ENCODE results near the gene MACROD2.

MACROD2 gene

DNA sequence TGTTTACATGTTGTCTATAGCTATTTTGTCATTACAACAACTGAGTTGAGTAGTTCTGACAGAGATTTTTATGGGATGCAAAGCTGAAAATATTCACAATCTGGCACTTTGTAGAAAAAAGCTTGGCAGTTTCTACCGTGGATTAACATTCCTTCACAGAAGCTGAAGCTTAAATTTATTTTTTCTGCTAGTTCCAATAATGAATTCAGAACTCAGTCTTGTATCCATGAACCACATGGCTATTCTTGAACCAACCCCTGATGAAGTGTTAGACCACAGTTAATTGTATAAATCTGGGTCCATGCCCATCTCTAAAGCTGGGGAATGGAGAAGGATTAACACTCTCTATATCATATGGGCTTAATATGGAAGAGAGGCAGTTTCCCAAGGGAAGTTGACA, 1085.9 kb downstream of the MACROD2 start:
- in situ Hi-C loops (cut with MboI; ENCODE audit: low sequenced_read_pairs, unreplicated experiment), result no loop called here
- no peak for DNase-seq (ENCODE audit: low spot score)
- TF ChIP-seq, protein P1, sequence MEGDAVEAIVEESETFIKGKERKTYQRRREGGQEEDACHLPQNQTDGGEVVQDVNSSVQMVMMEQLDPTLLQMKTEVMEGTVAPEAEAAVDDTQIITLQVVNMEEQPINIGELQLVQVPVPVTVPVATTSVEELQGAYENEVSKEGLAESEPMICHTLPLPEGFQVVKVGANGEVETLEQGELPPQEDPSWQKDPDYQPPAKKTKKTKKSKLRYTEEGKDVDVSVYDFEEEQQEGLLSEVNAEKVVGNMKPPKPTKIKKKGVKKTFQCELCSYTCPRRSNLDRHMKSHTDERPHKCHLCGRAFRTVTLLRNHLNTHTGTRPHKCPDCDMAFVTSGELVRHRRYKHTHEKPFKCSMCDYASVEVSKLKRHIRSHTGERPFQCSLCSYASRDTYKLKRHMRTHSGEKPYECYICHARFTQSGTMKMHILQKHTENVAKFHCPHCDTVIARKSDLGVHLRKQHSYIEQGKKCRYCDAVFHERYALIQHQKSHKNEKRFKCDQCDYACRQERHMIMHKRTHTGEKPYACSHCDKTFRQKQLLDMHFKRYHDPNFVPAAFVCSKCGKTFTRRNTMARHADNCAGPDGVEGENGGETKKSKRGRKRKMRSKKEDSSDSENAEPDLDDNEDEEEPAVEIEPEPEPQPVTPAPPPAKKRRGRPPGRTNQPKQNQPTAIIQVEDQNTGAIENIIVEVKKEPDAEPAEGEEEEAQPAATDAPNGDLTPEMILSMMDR (IDR thresholded peaks at IDR 0.05; ENCODE audit: borderline replicate concordance, control extremely low read depth, extremely low read depth, insufficient read depth, missing control alignments), result no peak

GRCh38 chr20:15091421-15092037, 1096.2 kb downstream of the MACROD2 start:
- in situ Hi-C loops (cut with MboI; ENCODE audit: low sequenced_read_pairs, unreplicated experiment), result no loop called here
- DNase-seq (ENCODE audit: low spot score), result no peak
- TF ChIP-seq, protein P1 (IDR thresholded peaks at IDR 0.05; ENCODE audit: borderline replicate concordance, control extremely low read depth, extremely low read depth, insufficient read depth, missing control alignments), result no peak

GRCh38 chr20:15098351-15098750, 1103.0 kb downstream of the MACROD2 start:
- TF ChIP-seq, protein P1 (IDR thresholded peaks at IDR 0.05; ENCODE audit: borderline replicate concordance, control extremely low read depth, extremely low read depth, insufficient read depth, missing control alignments), result no peak
- DNase-seq (ENCODE audit: low spot score), result no peak
- in situ Hi-C loops (cut with MboI; ENCODE audit: low sequenced_read_pairs, unreplicated experiment), result no loop called here

DNA sequence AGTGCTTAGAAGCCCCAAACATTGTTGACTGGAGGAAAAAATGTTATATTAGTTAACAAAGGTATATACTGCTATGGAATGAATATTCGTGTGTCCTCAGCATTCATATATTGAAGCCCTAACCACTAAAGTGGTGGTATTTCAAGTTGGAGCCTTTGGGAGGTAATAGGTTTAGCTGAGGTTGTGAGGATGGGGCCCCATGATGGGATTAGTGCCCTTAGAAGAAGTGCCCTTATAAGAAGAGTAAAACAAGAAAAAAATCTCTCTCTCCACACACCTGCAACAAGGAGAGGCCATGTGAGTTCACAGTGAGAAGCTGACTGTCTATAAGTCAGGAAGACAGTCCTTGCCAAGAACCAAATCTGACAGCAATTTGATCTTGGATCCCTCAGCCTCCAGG, 1103.8 kb downstream of the MACROD2 start:
- TF ChIP-seq, protein P1 (IDR thresholded peaks at IDR 0.05; ENCODE audit: borderline replicate concordance, control extremely low read depth, extremely low read depth, insufficient read depth, missing control alignments), result no peak
- no peak for DNase-seq (ENCODE audit: low spot score)
- in situ Hi-C loops (cut with MboI; ENCODE audit: low sequenced_read_pairs, unreplicated experiment), result no loop called here

- no peak for DNase-seq (ENCODE audit: low spot score)
- in situ Hi-C loops (cut with MboI; ENCODE audit: low sequenced_read_pairs, unreplicated experiment), result no loop called here
- TF ChIP-seq, protein P1 (IDR thresholded peaks at IDR 0.05; ENCODE audit: borderline replicate concordance, control extremely low read depth, extremely low read depth, insufficient read depth, missing control alignments), result no peak
Observed at GRCh38 chr20:15100506-15101160, 1105.3 kb downstream of the MACROD2 start.

- TF ChIP-seq, protein P1 (IDR thresholded peaks at IDR 0.05; ENCODE audit: borderline replicate concordance, control extremely low read depth, extremely low read depth, insufficient read depth, missing control alignments), result no peak
- in situ Hi-C loops (cut with MboI; ENCODE audit: low sequenced_read_pairs, unreplicated experiment), result no loop called here
- no peak for DNase-seq (ENCODE audit: low spot score)
Observed at GRCh38 chr20:15107931-15108330, 1112.6 kb downstream of the MACROD2 start.

All from GM13976 (cell line).